SK-N-SH treated with all-trans-retinoic acid at 6 μM for 48 hours (cell line): ENCODE results near the gene SH3RF2.

ENCODE experiments used
- ATAC-seq: fragments of 200-7000 bp; cut with Tn5 transposase; 3 replicates; pipeline ENCODE4 v1.9.1; 2020; ENCODE audit warnings: mild to moderate bottlenecking, moderate library complexity
- ARNTL ChIP-seq: fragments of 450-650 bp; formaldehyde crosslinking; IDR thresholded peaks from 2 replicates; pipeline ENCODE4 v1.5.0; 2020; ENCODE audit warnings: low read depth, mild to moderate bottlenecking, moderate library complexity, borderline replicate concordance
- BACH2 ChIP-seq: fragments of 250-450 bp; sonication (Bioruptor Pico); IDR thresholded peaks from 2 replicates; pipeline ENCODE4 v1.9.0; 2021; ENCODE audit warnings: mild to moderate bottlenecking, borderline replicate concordance
- CSDC2 ChIP-seq: fragments of 250-450 bp; sonication (Bioruptor Pico); IDR thresholded peaks from 2 replicates; pipeline ENCODE4 v1.5.0; 2020; ENCODE audit warnings: mild to moderate bottlenecking, moderate library complexity
- ESRRG ChIP-seq: fragments of 250-450 bp; sonication (Bioruptor Pico); IDR thresholded peaks from 2 replicates; pipeline ENCODE4 v1.6.1; 2021; ENCODE audit warnings: mild to moderate bottlenecking
- GLIS3 ChIP-seq: fragments of 250-450 bp; sonication (Bioruptor Pico); IDR thresholded peaks from 2 replicates; pipeline ENCODE4 v1.5.0; 2020; ENCODE audit warnings: mild to moderate bottlenecking, moderate library complexity
- ISL1 ChIP-seq: fragments of 250-450 bp; sonication (Bioruptor Pico); IDR thresholded peaks from 2 replicates; pipeline ENCODE4 v2.1.2; 2022; ENCODE audit warnings: mild to moderate bottlenecking, moderate library complexity
- POU6F1 ChIP-seq: fragments of 250-450 bp; sonication (Bioruptor Pico); IDR thresholded peaks from 2 replicates; pipeline ENCODE4 v1.8.0; 2021; ENCODE audit warnings: low read depth, mild to moderate bottlenecking, moderate library complexity, borderline replicate concordance
- PPARA ChIP-seq: fragments of 250-450 bp; sonication (Bioruptor Pico); IDR thresholded peaks from 2 replicates; pipeline ENCODE4 v1.5.0; 2020; ENCODE audit warnings: mild to moderate bottlenecking, borderline replicate concordance
- RARB ChIP-seq: fragments of 250-450 bp; sonication (Bioruptor Pico); IDR thresholded peaks from 2 replicates; pipeline ENCODE4 v1.8.0; 2021; ENCODE audit warnings: mild to moderate bottlenecking, moderate library complexity
- SNAI2 ChIP-seq: fragments of 250-450 bp; sonication (Bioruptor Pico); IDR thresholded peaks from 2 replicates; pipeline ENCODE4 v1.5.0; 2020; ENCODE audit warnings: mild to moderate bottlenecking, moderate library complexity
- TCF4 ChIP-seq: fragments of 250-450 bp; sonication (Bioruptor Pico); IDR thresholded peaks from 2 replicates; pipeline ENCODE4 v1.8.0; 2021; ENCODE audit warnings: mild to moderate bottlenecking, moderate library complexity, borderline replicate concordance
- TOX ChIP-seq: fragments of 250-450 bp; sonication (Bioruptor Pico); IDR thresholded peaks from 2 replicates; pipeline ENCODE4 v1.8.0; 2021; ENCODE audit warnings: mild to moderate bottlenecking, moderate library complexity, borderline replicate concordance
- TSHZ2 ChIP-seq: fragments of 250-450 bp; sonication (Bioruptor Pico); IDR thresholded peaks from 2 replicates; pipeline ENCODE4 v1.5.0; 2020; ENCODE audit warnings: mild to moderate bottlenecking, moderate library complexity
- ZFP3 ChIP-seq: fragments of 250-450 bp; sonication (Bioruptor Pico); IDR thresholded peaks from 2 replicates; pipeline ENCODE4 v1.5.0; 2020; ENCODE audit warnings: mild to moderate bottlenecking, moderate library complexity
- ZFP30 ChIP-seq: fragments of 450-650 bp; formaldehyde crosslinking; IDR thresholded peaks from 2 replicates; pipeline ENCODE4 v1.5.0; 2022; ENCODE audit warnings: mild to moderate bottlenecking, moderate library complexity
- ZNF565 ChIP-seq: fragments of 450-650 bp; formaldehyde crosslinking; conservative IDR thresholded peaks from 2 replicates; pipeline ENCODE4 v1.5.0; 2020; ENCODE audit warnings: low read depth, mild to moderate bottlenecking, moderate library complexity
- ZNF8 ChIP-seq: fragments of 450-650 bp; formaldehyde crosslinking; IDR thresholded peaks from 2 replicates; pipeline ENCODE4 v1.5.0; 2020; ENCODE audit warnings: mild to moderate bottlenecking, moderate library complexity
- TF ChIP-seq, protein P1 (sequence below): fragments of 250-450 bp; sonication (Bioruptor Pico); IDR thresholded peaks from 2 replicates; pipeline ENCODE4 v1.5.1; 2020; ENCODE audit warnings: low read depth, mild to moderate bottlenecking, moderate library complexity
- TF ChIP-seq, protein P2 (sequence below): fragments of 250-450 bp; sonication (Bioruptor Pico); IDR thresholded peaks from 2 replicates; pipeline ENCODE4 v1.8.0; 2020; ENCODE audit warnings: mild to moderate bottlenecking, moderate library complexity, borderline replicate concordance
- TF ChIP-seq, protein P3 (sequence below): fragments of 250-450 bp; sonication (Bioruptor Pico); IDR thresholded peaks from 2 replicates; pipeline ENCODE4 v1.5.1; 2021; ENCODE audit warnings: mild to moderate bottlenecking, moderate library complexity

SH3RF2 gene

GRCh38 chr5:146072595-146072994 is 136.2 kb downstream of the SH3RF2 start:
- ATAC-seq: no peak
- no peak for TF ChIP-seq ARNTL (CRISPR knock-in tag)
- TF ChIP-seq TOX (CRISPR knock-in tag): no peak
- TF ChIP-seq SNAI2 (CRISPR knock-in tag): no peak
- no peak for TF ChIP-seq ZNF565 (CRISPR knock-in tag)
- TF ChIP-seq TCF4: no peak
- TF ChIP-seq, protein P1, sequence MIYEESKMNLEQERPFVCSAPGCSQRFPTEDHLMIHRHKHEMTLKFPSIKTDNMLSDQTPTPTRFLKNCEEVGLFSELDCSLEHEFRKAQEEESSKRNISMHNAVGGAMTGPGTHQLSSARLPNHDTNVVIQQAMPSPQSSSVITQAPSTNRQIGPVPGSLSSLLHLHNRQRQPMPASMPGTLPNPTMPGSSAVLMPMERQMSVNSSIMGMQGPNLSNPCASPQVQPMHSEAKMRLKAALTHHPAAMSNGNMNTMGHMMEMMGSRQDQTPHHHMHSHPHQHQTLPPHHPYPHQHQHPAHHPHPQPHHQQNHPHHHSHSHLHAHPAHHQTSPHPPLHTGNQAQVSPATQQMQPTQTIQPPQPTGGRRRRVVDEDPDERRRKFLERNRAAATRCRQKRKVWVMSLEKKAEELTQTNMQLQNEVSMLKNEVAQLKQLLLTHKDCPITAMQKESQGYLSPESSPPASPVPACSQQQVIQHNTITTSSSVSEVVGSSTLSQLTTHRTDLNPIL: no peak
- no peak for TF ChIP-seq PPARA (CRISPR knock-in tag)

- TF ChIP-seq, protein P2, sequence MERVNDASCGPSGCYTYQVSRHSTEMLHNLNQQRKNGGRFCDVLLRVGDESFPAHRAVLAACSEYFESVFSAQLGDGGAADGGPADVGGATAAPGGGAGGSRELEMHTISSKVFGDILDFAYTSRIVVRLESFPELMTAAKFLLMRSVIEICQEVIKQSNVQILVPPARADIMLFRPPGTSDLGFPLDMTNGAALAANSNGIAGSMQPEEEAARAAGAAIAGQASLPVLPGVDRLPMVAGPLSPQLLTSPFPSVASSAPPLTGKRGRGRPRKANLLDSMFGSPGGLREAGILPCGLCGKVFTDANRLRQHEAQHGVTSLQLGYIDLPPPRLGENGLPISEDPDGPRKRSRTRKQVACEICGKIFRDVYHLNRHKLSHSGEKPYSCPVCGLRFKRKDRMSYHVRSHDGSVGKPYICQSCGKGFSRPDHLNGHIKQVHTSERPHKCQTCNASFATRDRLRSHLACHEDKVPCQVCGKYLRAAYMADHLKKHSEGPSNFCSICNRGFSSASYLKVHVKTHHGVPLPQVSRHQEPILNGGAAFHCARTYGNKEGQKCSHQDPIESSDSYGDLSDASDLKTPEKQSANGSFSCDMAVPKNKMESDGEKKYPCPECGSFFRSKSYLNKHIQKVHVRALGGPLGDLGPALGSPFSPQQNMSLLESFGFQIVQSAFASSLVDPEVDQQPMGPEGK (CRISPR knock-in tag): no peak
- TF ChIP-seq GLIS3 (no peak), BACH2 (CRISPR knock-in tag) (no peak), ESRRG (CRISPR knock-in tag) (no peak)
- TF ChIP-seq, protein P3, sequence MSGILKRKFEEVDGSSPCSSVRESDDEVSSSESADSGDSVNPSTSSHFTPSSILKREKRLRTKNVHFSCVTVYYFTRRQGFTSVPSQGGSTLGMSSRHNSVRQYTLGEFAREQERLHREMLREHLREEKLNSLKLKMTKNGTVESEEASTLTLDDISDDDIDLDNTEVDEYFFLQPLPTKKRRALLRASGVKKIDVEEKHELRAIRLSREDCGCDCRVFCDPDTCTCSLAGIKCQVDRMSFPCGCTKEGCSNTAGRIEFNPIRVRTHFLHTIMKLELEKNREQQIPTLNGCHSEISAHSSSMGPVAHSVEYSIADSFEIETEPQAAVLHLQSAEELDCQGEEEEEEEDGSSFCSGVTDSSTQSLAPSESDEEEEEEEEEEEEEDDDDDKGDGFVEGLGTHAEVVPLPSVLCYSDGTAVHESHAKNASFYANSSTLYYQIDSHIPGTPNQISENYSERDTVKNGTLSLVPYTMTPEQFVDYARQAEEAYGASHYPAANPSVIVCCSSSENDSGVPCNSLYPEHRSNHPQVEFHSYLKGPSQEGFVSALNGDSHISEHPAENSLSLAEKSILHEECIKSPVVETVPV (CRISPR knock-in tag): no peak
- TF ChIP-seq, protein P1: no peak
- no peak for ATAC-seq
Observed at GRCh38 chr5:146073239-146073900, 137.0 kb downstream of the SH3RF2 start.

DNA sequence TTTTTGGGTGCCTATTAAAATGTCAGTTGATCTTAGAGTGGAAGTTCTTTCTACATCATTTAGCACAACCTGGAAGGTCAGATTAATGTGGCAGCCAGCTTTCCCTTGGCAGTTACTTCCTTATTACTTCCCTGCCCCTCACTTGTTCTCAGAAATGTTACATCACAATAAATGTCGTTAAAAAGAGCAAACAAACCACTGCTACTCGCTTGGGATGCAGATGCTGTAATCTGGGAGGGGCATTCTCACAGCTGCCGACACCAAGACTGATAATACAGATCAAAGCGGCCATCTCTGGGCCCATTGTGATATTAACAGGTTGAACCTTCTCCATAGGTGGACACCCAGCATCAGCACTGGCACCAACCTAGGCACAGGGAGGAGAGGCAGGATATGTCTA is 139.7 kb downstream of the SH3RF2 start:
- no peak for ATAC-seq
- TF ChIP-seq, protein P3 (CRISPR knock-in tag): no peak
- TF ChIP-seq ISL1: no peak
- TF ChIP-seq RARB (CRISPR knock-in tag): no peak
- TF ChIP-seq ZNF8: no peak
- no peak for TF ChIP-seq BACH2 (CRISPR knock-in tag)
- TF ChIP-seq, protein P1: no peak
- TF ChIP-seq ESRRG (CRISPR knock-in tag): no peak
- no peak for TF ChIP-seq PPARA (CRISPR knock-in tag)
- TF ChIP-seq SNAI2 (CRISPR knock-in tag): no peak
- no peak for TF ChIP-seq ZFP30 (CRISPR knock-in tag)
- no peak for TF ChIP-seq POU6F1 (CRISPR knock-in tag)
- no peak for TF ChIP-seq ZFP3
- TF ChIP-seq CSDC2 (CRISPR knock-in tag): no peak
- no peak for TF ChIP-seq TCF4
- no peak for TF ChIP-seq TSHZ2 (CRISPR knock-in tag)
